GM12878 (cell line): ENCODE measurements around the gene ODAD4. TPM values are rescaled to one million over a fixed set of nuclear protein-coding genes. Genes with fewer than 3 reads are reported as not detected.

ENCODE experiments used
- ATAC-seq: fragments of 200-7000 bp; cut with Tn5 transposase; 3 replicates; pipeline ENCODE4 v1.9.1; 2020; ENCODE audit warnings: mild to moderate bottlenecking, moderate library complexity
- BruUV-seq: library from RNA; stranded (reverse); fragments of 400-500 nt; replicated peaks from 2 replicates; lab custom pipeline; 2021; lab: Mats Ljungman, UMichigan
- CTCF ChIA-PET: fragments of 300-600 bp; sonication (Branson Sonifier 250); formaldehyde crosslinking; extraction: SDS; loops from one replicate; lab custom pipeline; 2021; ENCODE audit warnings: inconsistent platforms; lab: Yijun Ruan, JAX
- POLR2A ChIA-PET: fragments of 350-600 bp; formaldehyde crosslinking; extraction: SDS; loops from one replicate; lab custom pipeline; 2021; ENCODE audit warnings: inconsistent platforms; lab: Charles Lee
- RAD21 ChIA-PET: fragments of 300-600 bp; sonication (Branson Sonifier 250); formaldehyde crosslinking; loops from one replicate; lab custom pipeline; 2023; ENCODE audit warnings: antibody characterized with exemption; ENCODE audit not compliant: unreplicated experiment; lab: Charles Lee
- SMC1A ChIA-PET: fragments of 300-600 bp; sonication (Branson Sonifier 250); formaldehyde crosslinking; loops from one replicate; lab custom pipeline; 2023; ENCODE audit not compliant: unreplicated experiment, uncharacterized antibody; lab: Charles Lee
- DNase-seq: peaks from one replicate; pipeline ENCODE4 v3.0.0-alpha.2; 2011; ENCODE audit warnings: low read depth, low spot score
- FAIRE-seq: peaks from 3 replicates; lab custom pipeline; 2011; peaks lifted over from hg19 to GRCh38; lab: Jason Lieb, UNC
- H2AFZ ChIP-seq: 2 replicates; pipeline ENCODE4 v1.6.0; 2011; ENCODE audit warnings: low read depth, low read length, control low read depth; ENCODE audit not compliant: control insufficient read depth
- H3K27ac ChIP-seq: 2 replicates; pipeline ENCODE4 v1.5.1; 2011; ENCODE audit warnings: control low read depth; ENCODE audit not compliant: control insufficient read depth, insufficient read depth
- H3K27me3 ChIP-seq, 2 experiments: replicated peaks in 1 of 2; 2 replicates each; pipeline versions ENCODE4 v1.6.0 to v1.6.1; 2011; ENCODE audit warnings: low read length in 1 of 2; ENCODE audit not compliant: control insufficient read depth in 2 of 2, insufficient read depth in 2 of 2
- H3K36me3 ChIP-seq, 2 experiments: 2 replicates each; pipeline ENCODE4 v1.5.1; 2011; ENCODE audit warnings: low read length in 1 of 2; ENCODE audit not compliant: control insufficient read depth in 2 of 2, insufficient read depth in 2 of 2
- H3K4me1 ChIP-seq: 2 replicates; pipeline ENCODE4 v1.6.1; 2011; ENCODE audit warnings: mild to moderate bottlenecking, low read length, moderate library complexity, mixed read lengths; ENCODE audit not compliant: control insufficient read depth, insufficient read depth
- H3K4me2 ChIP-seq: 2 replicates; pipeline ENCODE4 v1.6.0; 2011; ENCODE audit warnings: control low read depth; ENCODE audit not compliant: control insufficient read depth, insufficient read depth
- H3K4me3 ChIP-seq: fragments of 200-600 bp; sonication (generic); 2 replicates; pipeline ENCODE4 v1.5.1; 2016
- H3K79me2 ChIP-seq: 2 replicates; pipeline ENCODE4 v1.6.0; 2011; ENCODE audit warnings: low read length; ENCODE audit not compliant: control insufficient read depth, insufficient read depth
- H3K9ac ChIP-seq: 2 replicates; pipeline ENCODE4 v1.8.0; 2011; ENCODE audit warnings: low read length, control low read depth, mixed read lengths; ENCODE audit not compliant: control insufficient read depth, insufficient read depth
- H3K9me3 ChIP-seq: replicated peaks from 3 replicates; pipeline ENCODE4 v1.5.1; 2011; ENCODE audit warnings: mild to moderate bottlenecking, low read length; ENCODE audit not compliant: control insufficient read depth, insufficient read depth
- H4K20me1 ChIP-seq: 2 replicates; pipeline ENCODE4 v1.6.0; 2011; ENCODE audit not compliant: control insufficient read depth, insufficient read depth
- CBX5 ChIP-seq: sonication (generic); IDR thresholded peaks from 2 replicates; pipeline ENCODE4 v1.6.1; 2016; ENCODE audit warnings: low read depth, moderate library complexity, mild to moderate bottlenecking, inconsistent platforms
- EP300 ChIP-seq, 2 experiments: fragments of 150-350 bp in 1 of 2; IDR thresholded peaks; 2 replicates each; pipeline ENCODE4 v1.6.1; 2011 to 2012; ENCODE audit warnings: low read depth in 2 of 2, low read length in 2 of 2, borderline replicate concordance in 1 of 2, improper control_type of control experiment in 1 of 2, inconsistent platforms in 1 of 2; ENCODE audit not compliant: control insufficient read depth in 1 of 2
- JUNB ChIP-seq: IDR thresholded peaks from 2 replicates; pipeline ENCODE4 v1.6.1; 2016; ENCODE audit warnings: antibody characterized with exemption, mild to moderate bottlenecking
- NFXL1 ChIP-seq: fragments of 450-650 bp; IDR thresholded peaks from 2 replicates; pipeline ENCODE4 v1.6.1; 2017; ENCODE audit warnings: antibody characterized with exemption, mild to moderate bottlenecking, borderline replicate concordance
- RBBP5 ChIP-seq: fragments of 200-600 bp; sonication (generic); conservative IDR thresholded peaks from 2 replicates; pipeline ENCODE4 v1.6.1; 2016
- SMAD1 ChIP-seq: fragments of 450-650 bp; IDR thresholded peaks from 2 replicates; pipeline ENCODE4 v1.6.1; 2018; ENCODE audit warnings: mild to moderate bottlenecking, low read depth; ENCODE audit not compliant: partially characterized antibody
- STAT1 ChIP-seq: fragments of 450-650 bp; conservative IDR thresholded peaks from 2 replicates; pipeline ENCODE4 v1.6.1; 2014; ENCODE audit warnings: antibody characterized with exemption, mild to moderate bottlenecking
- TCF12 ChIP-seq: IDR thresholded peaks from 2 replicates; pipeline ENCODE4 v1.6.1; 2011; ENCODE audit warnings: low read depth, mild to moderate bottlenecking, low read length
- ZNF207 ChIP-seq: fragments of 450-650 bp; IDR thresholded peaks from 2 replicates; pipeline ENCODE4 v1.6.1; 2014; ENCODE audit warnings: antibody characterized with exemption, mild to moderate bottlenecking, borderline replicate concordance
- ZSCAN29 ChIP-seq: fragments of 450-650 bp; IDR thresholded peaks from 2 replicates; pipeline ENCODE4 v1.6.1; 2017; ENCODE audit warnings: mild to moderate bottlenecking, moderate library complexity
- WGBS: methylation state at CpG from one replicate; pipeline ENCODE4 v1.1.6; 2016; ENCODE audit warnings: low lambda C conversion rate; ENCODE audit not compliant: insufficient replicate concordance, insufficient coverage; ENCODE audit errors: missing lambda C conversion rate; 5-methylcytosine and 5-hydroxymethylcytosine counted together
- in situ Hi-C: fragments of 300-500 bp; cut with MboI; formaldehyde crosslinking; loops from 9 replicates; pipeline ENCODE4 v1.14.3; 2018; ENCODE audit warnings: mixed read lengths
- intact Hi-C: fragments of 100-400 bp; cut with micrococcal nuclease; formaldehyde crosslinking; loops from one replicate; pipeline ENCODE4 v1.14.2; 2022; ENCODE audit not compliant: unreplicated experiment
- polyA plus RNA-seq, 11 experiments: library from polyadenylated mRNA; depleted of rRNA in 4 of 11; unstranded in 6 of 11; stranded (reverse) in 5 of 11; fragments of >200 nt; fragmentation: Nextera tagmentation in 4 of 11; fragmentation: Illumina TruSeq in 1 of 11; extraction: Ambion mirVana in 4 of 11; extraction: Trizol in 1 of 11; gene quantifications; 1 replicate in 1 of 11; 2 replicates in 10 of 11; pipeline versions ENCODE4 v1.2.1 to v1.2.3, GENCODE V29; 2011 to 2016; ENCODE audit warnings: inconsistent platforms in 2 of 11, missing spikeins in 2 of 11, low read depth in 1 of 11
- total RNA-seq, 4 experiments: library from RNA; depleted of rRNA in 3 of 4; stranded (reverse); fragments of >200 nt in 3 of 4; fragmentation: Illumina TruSeq in 1 of 4; extraction: Trizol in 1 of 4; gene quantifications; 2 replicates each; pipeline versions ENCODE4 v1.2.1 to v1.2.3, GENCODE V29; 2013 to 2021
- TF ChIP-seq, protein P1 (sequence below): fragments of 450-650 bp; IDR thresholded peaks from 2 replicates; pipeline ENCODE4 v1.6.1; 2017; ENCODE audit warnings: antibody characterized with exemption, mild to moderate bottlenecking, moderate library complexity
- TF ChIP-seq, protein P2 (sequence below): IDR thresholded peaks from 2 replicates; pipeline ENCODE4 v1.6.1; 2011; ENCODE audit warnings: low read depth, low read length, improper control_type of control experiment, borderline replicate concordance
- TF ChIP-seq, protein P3 (sequence below): fragments of 450-650 bp; IDR thresholded peaks from 2 replicates; pipeline ENCODE4 v1.6.1; 2016; ENCODE audit warnings: mild to moderate bottlenecking
- TF ChIP-seq, protein P4 (sequence below): fragments of 450-650 bp; IDR thresholded peaks from 2 replicates; pipeline ENCODE4 v1.6.1; 2016; ENCODE audit warnings: mild to moderate bottlenecking, moderate library complexity, borderline replicate concordance

ODAD4 gene
- total and polyA plus RNA-seq, 10 of the 15 experiments (the other 5 are each of a cell fraction or from before 2014, with no cell fraction given), result 0.10 to 0.73 (median 0.35) TPM

DNA sequence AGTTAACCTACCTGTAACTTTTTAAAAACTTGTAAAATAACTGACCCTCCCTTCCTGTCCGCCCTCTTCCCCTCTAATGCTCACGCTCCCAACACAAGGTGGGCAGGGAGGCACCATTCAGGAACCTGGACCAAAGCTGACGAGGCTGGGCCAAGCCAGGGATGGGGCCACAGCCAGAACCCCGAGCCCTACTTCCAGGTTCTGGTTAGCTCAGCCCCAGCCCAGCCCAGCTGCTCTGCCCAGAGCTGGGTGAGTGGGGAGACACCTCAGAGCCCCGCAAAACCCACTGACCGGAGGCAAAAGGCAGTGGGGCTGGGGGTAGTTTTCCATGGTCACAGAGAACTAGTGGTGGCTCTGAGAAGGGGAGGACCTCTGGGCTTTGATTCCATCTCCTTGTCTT, 43.6 kb downstream of the ODAD4 start (continued):
- TF ChIP-seq, protein P1, sequence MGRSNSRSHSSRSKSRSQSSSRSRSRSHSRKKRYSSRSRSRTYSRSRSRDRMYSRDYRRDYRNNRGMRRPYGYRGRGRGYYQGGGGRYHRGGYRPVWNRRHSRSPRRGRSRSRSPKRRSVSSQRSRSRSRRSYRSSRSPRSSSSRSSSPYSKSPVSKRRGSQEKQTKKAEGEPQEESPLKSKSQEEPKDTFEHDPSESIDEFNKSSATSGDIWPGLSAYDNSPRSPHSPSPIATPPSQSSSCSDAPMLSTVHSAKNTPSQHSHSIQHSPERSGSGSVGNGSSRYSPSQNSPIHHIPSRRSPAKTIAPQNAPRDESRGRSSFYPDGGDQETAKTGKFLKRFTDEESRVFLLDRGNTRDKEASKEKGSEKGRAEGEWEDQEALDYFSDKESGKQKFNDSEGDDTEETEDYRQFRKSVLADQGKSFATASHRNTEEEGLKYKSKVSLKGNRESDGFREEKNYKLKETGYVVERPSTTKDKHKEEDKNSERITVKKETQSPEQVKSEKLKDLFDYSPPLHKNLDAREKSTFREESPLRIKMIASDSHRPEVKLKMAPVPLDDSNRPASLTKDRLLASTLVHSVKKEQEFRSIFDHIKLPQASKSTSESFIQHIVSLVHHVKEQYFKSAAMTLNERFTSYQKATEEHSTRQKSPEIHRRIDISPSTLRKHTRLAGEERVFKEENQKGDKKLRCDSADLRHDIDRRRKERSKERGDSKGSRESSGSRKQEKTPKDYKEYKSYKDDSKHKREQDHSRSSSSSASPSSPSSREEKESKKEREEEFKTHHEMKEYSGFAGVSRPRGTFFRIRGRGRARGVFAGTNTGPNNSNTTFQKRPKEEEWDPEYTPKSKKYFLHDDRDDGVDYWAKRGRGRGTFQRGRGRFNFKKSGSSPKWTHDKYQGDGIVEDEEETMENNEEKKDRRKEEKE, result no peak
- TF ChIP-seq ZNF207, result no peak
- no peak for TF ChIP-seq NFXL1
- no peak for TF ChIP-seq RBBP5
- TF ChIP-seq, all 136 proteins: peak for 0

DNA sequence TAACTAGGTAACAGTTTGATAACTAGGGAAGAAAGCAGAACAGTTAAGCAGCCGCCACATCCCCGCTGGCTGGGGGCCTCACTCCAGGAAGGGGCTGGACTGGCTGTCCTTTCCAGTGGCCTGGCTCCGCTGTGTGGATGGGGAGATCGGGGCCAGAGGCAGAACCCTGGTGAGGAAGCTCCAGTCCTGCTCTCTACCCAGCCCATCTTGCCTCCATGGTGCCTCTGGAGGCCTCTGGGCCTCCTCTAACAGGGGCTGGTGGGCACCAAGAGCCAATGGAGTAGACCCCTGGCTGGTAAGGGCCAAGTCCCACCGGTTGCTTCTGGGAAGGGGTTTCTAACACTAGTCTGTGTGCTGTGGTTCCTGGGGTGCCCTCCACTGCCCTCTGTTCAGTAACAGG, 44.2 kb downstream of the ODAD4 start:
- Histone ChIP-seq H2AFZ (no peak overlapping the region), H3K9ac (no peak overlapping the region), H3K4me1 (peaks cover 24% of the 10 kb centered on the region), H3K79me2 (peaks cover 6% of the 10 kb centered on the region), H3K9me3 (no peaks in the 10 kb centered on the region), H4K20me1 (no peaks in the 10 kb centered on the region), H3K27ac (no peak overlapping the region), H3K27me3 (no peaks in the 10 kb centered on the region), H3K4me3 (no peak overlapping the region), H3K4me2 (no peak overlapping the region), H3K36me3 (peaks cover 33 to 41% of the 10 kb centered on the region in 2 experiments)
- ChIA-PET CTCF (interaction anchor here (0.6 to 3.2 kb wide), 4 partner anchors 43 to 278 kb away, joined by 3 to 13 read pairs (median 6); partner anchors contain the start of gene DNAJC7), RAD21 (interaction anchor here (1.1 kb wide), 1 partner anchor 207 kb away, joined by 3 read pairs; no protein-coding TSS in a partner anchor), POLR2A (interaction anchor here (0.8 kb wide), 1 partner anchor 43 kb away, joined by 3 read pairs; the partner anchor contains the start of gene DNAJC7), SMC1A (no interaction called here)
- no TSS peak for BruUV-seq
- intact Hi-C loops (no loop called here), in situ Hi-C loops (no loop called here)
- no peak for DNase-seq
- no peak for FAIRE-seq
- 98% methylated on average over 5 of the region's 5 CpGs for WGBS
- no peak for ATAC-seq
- TF ChIP-seq NFXL1, result no peak
- TF ChIP-seq EP300 (IDR thresholded peaks at IDR 0.05; ENCODE audit: borderline replicate concordance in 1 of 2, control insufficient read depth in 1 of 2, low read depth in 2 of 2, low read length in 2 of 2), result no peak
- TF ChIP-seq, protein P2, sequence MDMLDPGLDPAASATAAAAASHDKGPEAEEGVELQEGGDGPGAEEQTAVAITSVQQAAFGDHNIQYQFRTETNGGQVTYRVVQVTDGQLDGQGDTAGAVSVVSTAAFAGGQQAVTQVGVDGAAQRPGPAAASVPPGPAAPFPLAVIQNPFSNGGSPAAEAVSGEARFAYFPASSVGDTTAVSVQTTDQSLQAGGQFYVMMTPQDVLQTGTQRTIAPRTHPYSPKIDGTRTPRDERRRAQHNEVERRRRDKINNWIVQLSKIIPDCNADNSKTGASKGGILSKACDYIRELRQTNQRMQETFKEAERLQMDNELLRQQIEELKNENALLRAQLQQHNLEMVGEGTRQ, result no peak
- no peak for TF ChIP-seq JUNB
- TF ChIP-seq TCF12, result no peak
- TF ChIP-seq, protein P3, sequence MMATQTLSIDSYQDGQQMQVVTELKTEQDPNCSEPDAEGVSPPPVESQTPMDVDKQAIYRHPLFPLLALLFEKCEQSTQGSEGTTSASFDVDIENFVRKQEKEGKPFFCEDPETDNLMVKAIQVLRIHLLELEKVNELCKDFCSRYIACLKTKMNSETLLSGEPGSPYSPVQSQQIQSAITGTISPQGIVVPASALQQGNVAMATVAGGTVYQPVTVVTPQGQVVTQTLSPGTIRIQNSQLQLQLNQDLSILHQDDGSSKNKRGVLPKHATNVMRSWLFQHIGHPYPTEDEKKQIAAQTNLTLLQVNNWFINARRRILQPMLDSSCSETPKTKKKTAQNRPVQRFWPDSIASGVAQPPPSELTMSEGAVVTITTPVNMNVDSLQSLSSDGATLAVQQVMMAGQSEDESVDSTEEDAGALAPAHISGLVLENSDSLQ, result no peak
- TF ChIP-seq, protein P4, sequence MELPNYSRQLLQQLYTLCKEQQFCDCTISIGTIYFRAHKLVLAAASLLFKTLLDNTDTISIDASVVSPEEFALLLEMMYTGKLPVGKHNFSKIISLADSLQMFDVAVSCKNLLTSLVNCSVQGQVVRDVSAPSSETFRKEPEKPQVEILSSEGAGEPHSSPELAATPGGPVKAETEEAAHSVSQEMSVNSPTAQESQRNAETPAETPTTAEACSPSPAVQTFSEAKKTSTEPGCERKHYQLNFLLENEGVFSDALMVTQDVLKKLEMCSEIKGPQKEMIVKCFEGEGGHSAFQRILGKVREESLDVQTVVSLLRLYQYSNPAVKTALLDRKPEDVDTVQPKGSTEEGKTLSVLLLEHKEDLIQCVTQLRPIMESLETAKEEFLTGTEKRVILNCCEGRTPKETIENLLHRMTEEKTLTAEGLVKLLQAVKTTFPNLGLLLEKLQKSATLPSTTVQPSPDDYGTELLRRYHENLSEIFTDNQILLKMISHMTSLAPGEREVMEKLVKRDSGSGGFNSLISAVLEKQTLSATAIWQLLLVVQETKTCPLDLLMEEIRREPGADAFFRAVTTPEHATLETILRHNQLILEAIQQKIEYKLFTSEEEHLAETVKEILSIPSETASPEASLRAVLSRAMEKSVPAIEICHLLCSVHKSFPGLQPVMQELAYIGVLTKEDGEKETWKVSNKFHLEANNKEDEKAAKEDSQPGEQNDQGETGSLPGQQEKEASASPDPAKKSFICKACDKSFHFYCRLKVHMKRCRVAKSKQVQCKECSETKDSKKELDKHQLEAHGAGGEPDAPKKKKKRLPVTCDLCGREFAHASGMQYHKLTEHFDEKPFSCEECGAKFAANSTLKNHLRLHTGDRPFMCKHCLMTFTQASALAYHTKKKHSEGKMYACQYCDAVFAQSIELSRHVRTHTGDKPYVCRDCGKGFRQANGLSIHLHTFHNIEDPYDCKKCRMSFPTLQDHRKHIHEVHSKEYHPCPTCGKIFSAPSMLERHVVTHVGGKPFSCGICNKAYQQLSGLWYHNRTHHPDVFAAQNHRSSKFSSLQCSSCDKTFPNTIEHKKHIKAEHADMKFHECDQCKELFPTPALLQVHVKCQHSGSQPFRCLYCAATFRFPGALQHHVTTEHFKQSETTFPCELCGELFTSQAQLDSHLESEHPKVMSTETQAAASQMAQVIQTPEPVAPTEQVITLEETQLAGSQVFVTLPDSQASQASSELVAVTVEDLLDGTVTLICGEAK, result no peak
- TF ChIP-seq SMAD1, result no peak
- no peak for TF ChIP-seq STAT1
- TF ChIP-seq ZSCAN29, result no peak
- TF ChIP-seq CBX5, result no peak
